Measurements from ENCODE around the gene ISG20L2. TPM values are rescaled to one million over a fixed set of nuclear protein-coding genes. Genes with fewer than 3 reads are reported as not detected.

ISG20L2 gene
- total RNA-seq, 1 donor from 2014 or later, result 36.9 TPM

GRCh38 chr1:156682166-156682890, 46.2 kb downstream of the ISG20L2 start:
- H3K4me3 Mint-ChIP-seq (ENCODE audit: low read depth), result no peak overlapping the region
- peak; percentile 23 for TF ChIP-seq CTCF (IDR thresholded peaks at IDR 0.05; ENCODE audit: unreplicated experiment)
- H3K27me3 Mint-ChIP-seq, result peaks cover 56% of the 10 kb centered on the region
- H3K9me3 Mint-ChIP-seq (ENCODE audit: low read depth), result no peaks in the 10 kb centered on the region
- H3K4me1 Mint-ChIP-seq (ENCODE audit: low read depth), result peaks cover 2% of the 10 kb centered on the region
- DNase-seq (ENCODE audit: low spot score, unreplicated experiment), result no peak
- H3K27ac Mint-ChIP-seq, result no peak overlapping the region
- no peaks in the 10 kb centered on the region for H3K36me3 Mint-ChIP-seq (ENCODE audit: insufficient read depth)

GRCh38 chr1:156681196-156681960, 47.2 kb downstream of the ISG20L2 start:
- no peaks in the 10 kb centered on the region for H3K9me3 Mint-ChIP-seq (ENCODE audit: low read depth)
- no peak for DNase-seq (ENCODE audit: low spot score, unreplicated experiment)

GRCh38 chr1:156680056-156680455, 48.5 kb downstream of the ISG20L2 start:
- Mint-ChIP-seq H3K36me3 (ENCODE audit: insufficient read depth) (no peaks in the 10 kb centered on the region), H3K27me3 (peaks cover 71% of the 10 kb centered on the region), H3K4me3 (ENCODE audit: low read depth) (no peak overlapping the region), H3K27ac (no peak overlapping the region), H3K9me3 (ENCODE audit: low read depth) (no peaks in the 10 kb centered on the region), H3K4me1 (ENCODE audit: low read depth) (peaks cover 6% of the 10 kb centered on the region)
- no peak for DNase-seq (ENCODE audit: low spot score, unreplicated experiment)
- TF ChIP-seq CTCF (IDR thresholded peaks at IDR 0.05; ENCODE audit: unreplicated experiment), result no peak

More at GRCh38 chr1:156681196-156681960, 47.2 kb downstream of the ISG20L2 start:
- H3K4me3 Mint-ChIP-seq (ENCODE audit: low read depth), result no peak overlapping the region
- TF ChIP-seq CTCF (IDR thresholded peaks at IDR 0.05; ENCODE audit: unreplicated experiment), result no peak
- no peaks in the 10 kb centered on the region for H3K36me3 Mint-ChIP-seq (ENCODE audit: insufficient read depth)
- H3K27me3 Mint-ChIP-seq, result peaks cover 60% of the 10 kb centered on the region
- H3K27ac Mint-ChIP-seq, result no peak overlapping the region
- H3K4me1 Mint-ChIP-seq (ENCODE audit: low read depth), result peaks cover 2% of the 10 kb centered on the region

GRCh38 chr1:156677616-156678596, 50.7 kb downstream of the ISG20L2 start:
- DNase-seq (ENCODE audit: low spot score, unreplicated experiment), result no peak
- H3K27me3 Mint-ChIP-seq, result peaks cover 75% of the 10 kb centered on the region
- peaks cover 1% of the 10 kb centered on the region for H3K36me3 Mint-ChIP-seq (ENCODE audit: insufficient read depth)

More at GRCh38 chr1:156677616-156678596, 50.7 kb downstream of the ISG20L2 start:
- Mint-ChIP-seq H3K27ac (peak overlapping the region; percentile 62), H3K4me1 (ENCODE audit: low read depth) (peaks cover 12% of the 10 kb centered on the region), H3K9me3 (ENCODE audit: low read depth) (no peaks in the 10 kb centered on the region), H3K4me3 (ENCODE audit: low read depth) (peak overlapping the region; percentile 55)
- peak; percentile 77 for TF ChIP-seq CTCF (IDR thresholded peaks at IDR 0.05; ENCODE audit: unreplicated experiment)
